ENCODE results near the gene TXNDC15.
A peak's percentile ranks its signal among the peaks of the same experiment; 100 is the strongest.
"Not testable (repeated sequence)": the region's sequence is repeated elsewhere in the genome, so short reads cannot be mapped to it uniquely, and the experiment has no call there.

The TXNDC15 gene

GRCh38 chr5:134873987-134874830 is at the start of gene TXNDC15:
TSS of gene TXNDC15 (plus strand) at chr5:134874371. CDS start at chr5:134874428, 57 bp downstream.
- DNase-seq: peak; percentile 53

- no peak for DNase-seq
These were observed 49.5 kb upstream of the TXNDC15 start for GRCh38 chr5:134824681-134825080.

- no peak for DNase-seq
These were observed 49.0 kb upstream of the TXNDC15 start for GRCh38 chr5:134825212-134825611.

- no peak for DNase-seq
These were observed 40.7 kb upstream of the TXNDC15 start for GRCh38 chr5:134833340-134834032.

- DNase-seq: no peak
These were observed 38.5 kb upstream of the TXNDC15 start for GRCh38 chr5:134835623-134836022.

- DNase-seq: no peak
These were observed 36.5 kb upstream of the TXNDC15 start for GRCh38 chr5:134837530-134838181.

- not testable (repeated sequence) for DNase-seq
These were observed 35.8 kb upstream of the TXNDC15 start for GRCh38 chr5:134838361-134838760.

GRCh38 chr5:134840811-134841210 is 33.4 kb upstream of the TXNDC15 start:
- no peak for DNase-seq

GRCh38 chr5:134844252-134844651 is 29.9 kb upstream of the TXNDC15 start:
- no peak for DNase-seq

GRCh38 chr5:134845335-134845851 is 28.8 kb upstream of the TXNDC15 start:
- no peak for DNase-seq

- peak; percentile 91 for DNase-seq
These were observed 28.1 kb upstream of the TXNDC15 start, which contains the start of gene C5orf24 for GRCh38 chr5:134845852-134846640. TSS of gene C5orf24 (plus strand) at chr5:134845968. CDS start at chr5:134854901, 8,933 bp downstream.

- no peak for DNase-seq
These were observed 27.6 kb upstream of the TXNDC15 start for GRCh38 chr5:134846641-134846960.

- DNase-seq: not testable (repeated sequence)
These were observed 24.7 kb upstream of the TXNDC15 start for GRCh38 chr5:134849434-134849933.

- no peak for DNase-seq
These were observed 22.8 kb upstream of the TXNDC15 start for GRCh38 chr5:134851307-134851923.

GRCh38 chr5:134856465-134856864 is 17.7 kb upstream of the TXNDC15 start:
- not testable (repeated sequence) for DNase-seq

- DNase-seq: no peak
These were observed 16.8 kb upstream of the TXNDC15 start for GRCh38 chr5:134857401-134857800.

GRCh38 chr5:134864707-134865106 is 9.5 kb upstream of the TXNDC15 start:
- DNase-seq: no peak

- DNase-seq: no peak
These were observed 677 bp upstream of the TXNDC15 start for GRCh38 chr5:134873494-134873893.

- peak; percentile 27 for DNase-seq
These were observed 872 bp downstream of the TXNDC15 start for GRCh38 chr5:134874831-134875655.

GRCh38 chr5:134877159-134877558 is 3.0 kb downstream of the TXNDC15 start:
- DNase-seq: no peak

GRCh38 chr5:134878403-134878802 is 4.2 kb downstream of the TXNDC15 start:
- no peak for DNase-seq
